Body of pancreas (tissue), 4 donors: ENCODE data around the gene SCAPER. TPM values are rescaled to one million over a fixed set of nuclear protein-coding genes. Genes with fewer than 3 reads are reported as not detected.
"Not testable (repeated sequence)": the region's sequence is repeated elsewhere in the genome, so short reads cannot be mapped to it uniquely, and the experiment has no call there.

ENCODE experiments used
- ATAC-seq: fragments of 150-250 bp; one replicate; pipeline ENCODE4 v1.9.1; 2016
- DNase-seq, 4 donors: peaks; one replicate each; pipeline ENCODE4 v3.0.0-alpha.2; 2019
- H3K27ac ChIP-seq, 4 donors: fragments of 200-600 bp; sonication (generic); 1 replicate in 3 of 4; 2 replicates in 1 of 4; pipeline versions ENCODE4 v1.5.1 to v1.6.1; 2016 to 2019; ENCODE audit warnings: mild to moderate bottlenecking in 1 of 4, mixed read lengths in 1 of 4, moderate library complexity in 1 of 4
- H3K27me3 ChIP-seq, 2 donors: fragments of 200-600 bp; sonication (generic); one replicate each; pipeline ENCODE4 v1.6.0; 2016; ENCODE audit warnings: mild to moderate bottlenecking in 1 of 2
- H3K36me3 ChIP-seq, 2 donors: fragments of 200-600 bp; sonication (generic); replicated peaks in 1 of 2; 2 replicates each; pipeline ENCODE4 v1.5.1; 2016; ENCODE audit warnings: low read depth in 2 of 2; ENCODE audit not compliant: insufficient read depth in 1 of 2
- H3K4me1 ChIP-seq: fragments of 200-600 bp; sonication (generic); one replicate; pipeline ENCODE4 v1.6.0; 2016
- H3K4me3 ChIP-seq, 2 donors: fragments of 200-600 bp; sonication (generic); 1 replicate in 1 of 2; 2 replicates in 1 of 2; pipeline ENCODE4 v1.5.1; 2016 to 2019
- H3K9me3 ChIP-seq, 3 donors: fragments of 200-600 bp; sonication (generic); 1 replicate in 2 of 3; 2 replicates in 1 of 3; pipeline ENCODE4 v1.5.1; 2016
- CTCF ChIP-seq, 7 experiments: fragments of 450-650 bp in 4 of 7; fragments of 200-600 bp in 3 of 7; sonication (generic) in 3 of 7; IDR thresholded peaks; one replicate each; pipeline ENCODE4 v1.5.1; 2016 to 2019; ENCODE audit warnings: antibody characterized with exemption in 7 of 7
- POLR2A ChIP-seq, 3 donors: fragments of 450-650 bp; IDR thresholded peaks; one replicate each; pipeline ENCODE4 v1.6.1; 2016; ENCODE audit warnings: antibody characterized with exemption in 3 of 3, mild to moderate bottlenecking in 2 of 3
- WGBS, 2 donors: methylation state at CpG; one replicate each; pipeline ENCODE4 v1.1.5; 2017; 5-methylcytosine and 5-hydroxymethylcytosine counted together
- intact Hi-C: fragments of 100-400 bp; cut with DNase I; formaldehyde crosslinking; loops from one replicate; pipeline ENCODE4 v1.15.1; 2023
- total RNA-seq, 2 donors: library from RNA; depleted of rRNA; stranded (reverse); fragments of >200 nt; gene quantifications; one replicate each; pipeline ENCODE4 v1.1.0, GENCODE V29; 2016

Gene SCAPER
- total RNA-seq, 2 donors from 2014 or later = 22.1 to 46.2 TPM

- Histone ChIP-seq H3K4me3 (no peak overlapping the region), H3K27ac (peak overlapping the region in 1 of 4 donors; percentile 1), H3K9me3 (no peaks in the 10 kb centered on the region), H3K27me3 (no peaks in the 10 kb centered on the region), H3K36me3 (no peaks in the 10 kb centered on the region), H3K4me1 (peaks cover 20% of the 10 kb centered on the region)
- intact Hi-C loops = no loop called here
- 22 to 29% methylated on average over 1 of the region's 1 CpG for WGBS, 2 donors
- peak in 2 of 4 donors; percentile 30 to 34 for DNase-seq
- peak; percentile 27 for ATAC-seq
- TF ChIP-seq CTCF (IDR thresholded peaks at IDR 0.05) = no peak
- no peak for TF ChIP-seq POLR2A (IDR thresholded peaks at IDR 0.05)
These were observed 472.5 kb downstream of the SCAPER start for GRCh38 chr15:76432604-76433003.

GRCh38 chr15:76431971-76432370 lies 473.2 kb downstream of the SCAPER start:
- H3K9me3 ChIP-seq = no peaks in the 10 kb centered on the region
- no peak overlapping the region for H3K4me3 ChIP-seq
- H3K36me3 ChIP-seq = no peaks in the 10 kb centered on the region
- no peak for DNase-seq
- TF ChIP-seq POLR2A (IDR thresholded peaks at IDR 0.05) = no peak
- no peak for TF ChIP-seq CTCF (IDR thresholded peaks at IDR 0.05)
- 76 to 79% methylated on average over 4 of the region's 4 CpGs for WGBS, 2 donors
- H3K4me1 ChIP-seq = peaks cover 20% of the 10 kb centered on the region
- H3K27me3 ChIP-seq = no peaks in the 10 kb centered on the region
- intact Hi-C loops = no loop called here
- no peak for ATAC-seq
- peak overlapping the region in 1 of 4 donors; percentile 32 for H3K27ac ChIP-seq

- H3K9me3 ChIP-seq, ATAC-seq, H3K36me3 ChIP-seq, H3K27ac ChIP-seq, intact Hi-C loops, H3K27me3 ChIP-seq, DNase-seq, H3K4me3 ChIP-seq: not testable (repeated sequence)
- 82 to 100% methylated on average over 2 of the region's 2 CpGs for WGBS, 2 donors
- H3K4me1 ChIP-seq = peaks cover 20% of the 10 kb centered on the region
These were observed 474.4 kb downstream of the SCAPER start for GRCh38 chr15:76430711-76431110.

- ATAC-seq = no peak
These were observed 475.5 kb downstream of the SCAPER start for GRCh38 chr15:76429661-76430060.

GRCh38 chr15:76426941-76427340 lies 478.2 kb downstream of the SCAPER start:
- ATAC-seq (no peak), DNase-seq (no peak)
- WGBS, 2 donors = 71 to 93% methylated on average over 2 of the region's 2 CpGs
- H3K4me1 ChIP-seq = peaks cover 3% of the 10 kb centered on the region
- H3K36me3 ChIP-seq = no peaks in the 10 kb centered on the region
- no peaks in the 10 kb centered on the region for H3K27me3 ChIP-seq
- H3K4me3 ChIP-seq = no peak overlapping the region
- H3K27ac ChIP-seq = no peak overlapping the region
- H3K9me3 ChIP-seq = no peaks in the 10 kb centered on the region
- intact Hi-C loops = no loop called here
- no peak for TF ChIP-seq CTCF (IDR thresholded peaks at IDR 0.05)
- no peak for TF ChIP-seq POLR2A (IDR thresholded peaks at IDR 0.05)

More at GRCh38 chr15:76429661-76430060, 475.5 kb downstream of the SCAPER start:
- Histone ChIP-seq H3K9me3 (no peaks in the 10 kb centered on the region), H3K4me1 (peaks cover 20% of the 10 kb centered on the region), H3K36me3 (no peaks in the 10 kb centered on the region), H3K27me3 (no peaks in the 10 kb centered on the region), H3K4me3 (no peak overlapping the region), H3K27ac (no peak overlapping the region)
- WGBS, 2 donors = 94 to 97% methylated on average over 4 of the region's 4 CpGs
- intact Hi-C loops = no loop called here
- DNase-seq = no peak
- TF ChIP-seq POLR2A (IDR thresholded peaks at IDR 0.05) (no peak), CTCF (IDR thresholded peaks at IDR 0.05) (no peak)
